Measurements from ENCODE around the gene FNDC4.
"Not testable (repeated sequence)": the region's sequence is repeated elsewhere in the genome, so short reads cannot be mapped to it uniquely, and the experiment has no call there.

The FNDC4 gene

GRCh38 chr2:27494944-27495554 is at the start of gene FNDC4:
Gene FNDC4, minus strand, starts transcription at chr2:27495200. Its CDS starts 521 bp downstream, at chr2:27494679.
- DNase-seq: no peak

GRCh38 chr2:27544143-27544821 is 49.3 kb upstream of the FNDC4 start:
- DNase-seq: no peak

GRCh38 chr2:27539649-27540048 is 44.6 kb upstream of the FNDC4 start:
- DNase-seq: not testable (repeated sequence)

GRCh38 chr2:27538839-27539450 is 43.9 kb upstream of the FNDC4 start:
- DNase-seq: not testable (repeated sequence)

- DNase-seq: no peak
Observed at GRCh38 chr2:27537287-27537686, 42.3 kb upstream of the FNDC4 start.

GRCh38 chr2:27531983-27532382 is 37.0 kb upstream of the FNDC4 start:
- DNase-seq: no peak

- DNase-seq: no peak
Observed at GRCh38 chr2:27527182-27527581, 32.2 kb upstream of the FNDC4 start.

- no peak for DNase-seq
Observed at GRCh38 chr2:27522400-27522945, 27.5 kb upstream of the FNDC4 start.

- DNase-seq: no peak
Observed at GRCh38 chr2:27520316-27520715, 25.3 kb upstream of the FNDC4 start.

- no peak for DNase-seq
Observed at GRCh38 chr2:27518782-27519113, 23.7 kb upstream of the FNDC4 start.

- DNase-seq: no peak
Observed at GRCh38 chr2:27518113-27518781, 23.2 kb upstream of the FNDC4 start.

- DNase-seq: no peak
Observed at GRCh38 chr2:27509326-27509725, 14.3 kb upstream of the FNDC4 start.

- DNase-seq: no peak
Observed at GRCh38 chr2:27507293-27507692, 12.3 kb upstream of the FNDC4 start.

- DNase-seq: no peak
Observed at GRCh38 chr2:27506587-27506986, 11.6 kb upstream of the FNDC4 start.

- DNase-seq: no peak
Observed at GRCh38 chr2:27502142-27502541, 7.1 kb upstream of the FNDC4 start.

- no peak for DNase-seq
Observed at GRCh38 chr2:27501042-27501441, 6.0 kb upstream of the FNDC4 start.

- DNase-seq: no peak
Observed at GRCh38 chr2:27498975-27499374, 4.0 kb upstream of the FNDC4 start.

- no peak for DNase-seq
Observed at GRCh38 chr2:27497288-27497627, 2.3 kb upstream of the FNDC4 start.

- DNase-seq: no peak
Observed at GRCh38 chr2:27496357-27497287, 1.6 kb upstream of the FNDC4 start, which contains the start of gene GCKR. Gene GCKR, plus strand, starts transcription at chr2:27496839. Its CDS starts 66 bp downstream, at chr2:27496905.

GRCh38 chr2:27495840-27496356 is 898 bp upstream of the FNDC4 start:
- no peak for DNase-seq

GRCh38 chr2:27494284-27494943 is 586 bp downstream of the FNDC4 start:
- no peak for DNase-seq

- no peak for DNase-seq
Observed at GRCh38 chr2:27493948-27494283, 1.1 kb downstream of the FNDC4 start.

Data from stimulated activated CD4-positive, alpha-beta T cell treated with anti-CD3 and anti-CD28 coated beads, Interleukin-1b, Interleukin-23, amount 100 ng/mL, for 48 hours (primary cell).